Iris pigment epithelial cell (primary cell): ENCODE measurements around the gene NDST1.
A peak's percentile ranks its signal among the peaks of the same experiment; 100 is the strongest.

Experiments used
- DNase-seq: peaks from one replicate; pipeline ENCODE4 v3.0.0-alpha.2; 2011; ENCODE audit warnings: low read depth

NDST1 gene

DNA sequence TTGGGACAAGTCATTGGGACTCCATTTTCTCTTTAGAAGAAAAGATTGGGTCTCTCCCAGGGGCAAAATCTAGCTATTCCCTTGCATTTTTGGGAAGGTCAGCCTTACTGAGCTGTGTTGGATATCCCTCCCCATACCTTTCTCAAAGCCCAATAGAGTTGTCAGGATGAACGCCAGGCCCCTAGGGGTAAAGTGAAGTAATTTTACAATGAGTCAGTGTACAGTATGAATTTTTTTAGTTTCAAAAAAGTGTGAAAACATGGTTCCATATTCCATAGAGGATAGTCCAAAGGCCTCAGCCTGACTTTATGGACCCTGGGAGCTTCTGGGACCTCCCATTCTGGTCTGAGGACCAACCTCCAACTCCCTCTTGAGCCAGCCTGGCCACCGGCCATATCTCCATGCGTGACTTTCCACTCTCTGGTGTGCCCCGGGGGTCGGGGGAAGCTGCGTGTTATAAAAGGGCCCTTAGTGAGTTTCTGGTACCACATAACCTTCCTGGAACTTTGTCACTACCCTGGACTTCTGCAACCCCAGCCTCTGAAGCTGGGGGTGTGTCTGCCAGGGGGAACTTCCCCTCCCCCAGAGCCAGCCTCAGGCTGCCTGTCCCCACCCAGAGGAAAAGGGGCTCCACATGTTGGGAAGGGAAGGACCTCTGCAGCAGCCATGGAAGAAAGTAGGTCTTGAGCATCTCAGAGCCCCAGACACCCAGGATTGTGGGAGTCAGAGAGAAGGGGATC is 80.1 kb downstream of the NDST1 start:
- no peak for DNase-seq

DNA sequence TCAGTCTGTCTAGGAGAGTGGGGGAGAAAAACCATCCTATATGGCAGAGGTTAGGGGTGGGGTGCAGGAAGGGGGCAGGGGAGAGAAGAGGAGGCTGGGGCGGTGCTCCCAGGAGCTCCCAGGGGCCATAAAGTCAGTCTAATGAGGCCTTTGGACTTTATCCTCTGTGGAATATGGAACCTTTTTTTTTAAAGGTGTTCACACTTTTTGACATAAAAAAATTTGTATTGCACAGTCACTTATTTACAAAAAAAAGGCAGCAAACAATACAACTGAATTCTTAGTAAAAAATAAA is 80.6 kb downstream of the NDST1 start:
- DNase-seq: no peak

DNA sequence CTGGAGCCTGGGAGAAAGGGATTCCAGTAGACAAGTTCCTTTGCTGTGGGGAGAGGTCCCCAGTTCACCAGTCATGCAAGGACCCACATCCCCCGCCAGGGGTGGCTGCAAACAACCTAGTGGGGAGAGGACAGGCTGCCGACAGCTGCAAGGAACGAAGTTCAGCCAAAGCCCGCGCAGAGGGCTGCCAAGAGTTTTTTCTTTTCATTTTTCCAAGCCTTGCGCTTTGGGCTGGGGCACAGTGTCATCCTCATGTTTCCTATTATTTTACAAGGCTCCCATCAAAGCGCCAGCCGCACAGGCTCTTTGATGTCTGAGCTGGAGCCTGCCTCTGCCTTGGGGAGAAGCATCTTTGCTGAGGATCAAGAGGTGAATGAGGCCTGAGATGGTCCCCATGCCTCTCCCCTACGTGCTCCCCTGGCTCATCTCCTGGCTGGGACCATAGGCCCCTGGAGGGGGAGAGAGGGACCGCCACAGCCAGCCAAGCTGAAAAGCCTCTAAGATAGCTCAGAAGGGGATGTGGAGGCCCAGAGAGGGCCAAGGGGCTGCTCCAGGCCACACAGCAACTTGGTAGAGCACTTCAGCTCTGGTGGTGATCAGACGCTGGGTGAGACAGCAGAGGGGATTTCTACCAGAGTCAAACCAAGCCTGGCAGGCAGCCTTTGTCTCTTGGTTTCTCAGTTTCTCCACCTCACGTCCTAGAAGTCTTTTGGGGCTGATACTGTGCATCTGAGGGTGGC is 82.1 kb downstream of the NDST1 start:
- peak; percentile 52 for DNase-seq

DNA sequence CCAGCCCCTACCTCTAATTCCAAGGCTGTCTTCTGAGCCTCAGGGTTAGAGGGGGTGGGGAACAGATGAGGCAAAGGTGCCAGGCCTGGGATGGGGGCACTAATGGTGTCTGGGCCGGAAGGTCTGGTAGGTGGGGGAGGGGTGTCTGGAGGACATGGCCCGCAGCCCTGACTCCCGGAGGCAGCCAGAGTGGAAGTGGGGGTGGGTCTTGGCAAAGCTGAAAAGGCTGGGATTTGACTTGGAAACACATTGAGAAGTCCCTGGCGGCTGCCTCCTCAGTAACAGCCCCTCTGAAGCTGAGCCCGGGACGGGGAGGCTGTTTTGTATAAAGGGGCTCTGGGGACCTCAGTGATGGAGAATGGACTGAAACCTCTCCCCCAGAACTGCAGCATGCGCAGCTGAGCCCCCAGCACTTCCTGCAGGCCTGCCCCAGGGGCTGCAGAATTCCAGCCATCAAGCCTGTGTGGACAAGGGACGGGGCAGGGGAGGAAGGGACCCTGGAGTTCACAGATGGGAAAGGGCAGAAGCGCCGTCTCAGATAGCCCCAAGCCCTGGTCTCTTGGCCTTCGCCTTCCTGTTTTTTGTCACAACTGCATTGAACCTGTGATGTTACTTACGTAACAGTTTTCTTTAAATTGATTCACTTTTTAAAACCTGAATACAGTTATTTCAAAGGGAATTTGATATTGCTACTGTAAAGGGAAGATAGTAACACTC is 83.2 kb downstream of the NDST1 start:
- DNase-seq: no peak

DNA sequence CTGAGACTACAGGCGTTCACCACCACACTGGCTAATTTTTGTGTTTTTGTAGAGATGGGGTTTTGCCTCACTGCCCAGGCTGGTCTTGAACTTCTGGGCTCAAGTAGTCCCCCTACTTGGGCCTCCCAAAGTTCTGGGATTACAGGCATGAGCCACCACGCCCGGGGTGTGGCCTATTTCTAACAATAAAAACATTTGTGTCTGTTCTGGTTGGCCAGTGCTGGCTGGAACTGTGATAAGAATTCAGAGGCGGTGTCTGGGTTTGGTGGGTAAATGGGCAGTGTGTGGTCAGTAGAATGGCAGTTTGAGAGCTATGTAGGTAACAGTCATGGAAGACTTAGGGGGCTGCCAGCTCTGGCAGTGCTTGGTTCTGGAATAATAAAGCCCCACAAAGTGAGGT is 85.7 kb downstream of the NDST1 start:
- no peak for DNase-seq

DNA sequence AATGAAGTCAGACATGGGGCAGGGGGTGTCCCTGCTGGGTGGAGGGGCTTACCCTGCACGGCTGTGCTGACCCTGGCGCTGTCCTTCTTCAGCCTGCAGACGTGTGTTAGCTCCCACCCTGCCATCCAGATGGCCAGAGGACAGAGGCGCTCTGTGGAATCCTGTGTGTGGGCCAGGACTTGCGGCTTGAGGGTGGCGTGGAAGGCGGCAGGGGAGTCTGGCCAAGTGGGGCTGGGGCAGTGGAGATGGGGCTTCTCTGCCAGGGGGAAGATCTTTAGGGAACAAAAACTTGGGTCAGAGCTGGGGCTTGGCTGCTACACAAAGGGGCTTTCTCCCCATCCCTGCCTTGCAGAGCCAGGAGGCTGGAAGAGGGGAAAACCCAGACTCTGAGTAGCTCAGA is 86.1 kb downstream of the NDST1 start:
- DNase-seq: no peak

DNA sequence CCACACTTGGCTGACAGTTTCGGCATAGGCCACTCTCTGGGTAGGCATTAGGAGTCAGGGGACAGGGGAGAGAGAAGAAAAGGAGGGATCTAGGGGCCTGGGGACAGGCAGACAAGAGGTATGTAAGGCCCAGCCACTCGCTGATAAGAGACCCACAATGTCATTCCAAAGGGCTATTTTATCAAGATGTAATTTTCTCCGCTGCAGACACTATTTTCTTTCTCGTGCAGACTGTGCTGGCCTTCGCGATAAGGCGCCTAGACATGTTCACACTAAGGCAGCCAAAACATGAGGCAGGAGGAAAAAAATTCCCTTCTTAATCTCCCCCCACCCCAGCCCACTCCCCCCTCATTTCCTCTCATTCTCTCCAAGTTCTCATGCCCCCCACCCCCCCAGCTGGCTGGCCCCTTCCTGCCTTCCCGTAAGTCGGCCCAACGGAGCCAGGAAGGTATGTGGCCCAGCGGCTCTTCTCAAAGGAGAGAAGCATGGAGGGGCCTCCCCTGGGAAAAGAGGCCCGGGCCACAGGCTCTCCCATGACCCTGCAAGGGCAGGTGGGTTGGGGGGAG is 87.6 kb downstream of the NDST1 start:
- peak; percentile 53 for DNase-seq

DNA sequence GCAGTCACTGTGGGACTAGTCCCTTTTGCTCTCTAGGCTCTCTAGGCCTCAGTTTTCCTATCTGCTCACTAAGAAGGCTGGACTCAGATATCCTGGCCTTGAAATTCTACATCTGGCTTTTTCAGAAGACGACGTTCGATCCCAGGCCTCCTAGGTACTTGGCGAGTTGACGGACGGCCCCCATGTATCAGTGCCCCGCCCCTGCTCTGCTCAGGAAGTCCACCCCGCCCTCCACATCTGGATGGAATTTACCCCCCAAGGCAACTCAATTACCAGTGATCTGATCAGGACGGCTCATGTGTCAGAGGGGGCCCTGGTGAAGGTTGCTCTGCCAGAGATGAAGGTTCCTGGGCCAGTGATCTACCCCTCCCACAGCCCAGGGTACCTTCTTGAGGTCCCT is 88.4 kb downstream of the NDST1 start:
- DNase-seq: no peak

DNA sequence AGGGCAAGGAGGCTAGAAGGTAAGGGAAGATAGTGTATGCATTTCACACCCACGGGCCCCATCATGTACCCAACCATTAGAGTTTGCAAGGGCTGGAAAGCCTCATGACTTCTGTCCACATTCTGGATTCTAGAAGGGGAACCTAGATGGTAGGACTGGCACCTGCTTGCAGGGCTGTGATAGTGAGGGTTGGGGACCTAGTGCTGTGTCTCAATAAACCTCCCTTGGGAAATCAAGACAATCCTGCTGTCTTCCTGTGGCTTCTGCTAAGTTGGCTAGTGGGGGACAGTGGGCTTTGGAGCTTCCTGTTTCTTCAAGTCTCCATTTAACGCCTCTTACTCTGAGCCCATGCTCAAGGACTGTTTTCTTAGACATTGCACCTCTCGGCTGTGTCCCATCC is 88.9 kb downstream of the NDST1 start:
- DNase-seq: no peak

DNA sequence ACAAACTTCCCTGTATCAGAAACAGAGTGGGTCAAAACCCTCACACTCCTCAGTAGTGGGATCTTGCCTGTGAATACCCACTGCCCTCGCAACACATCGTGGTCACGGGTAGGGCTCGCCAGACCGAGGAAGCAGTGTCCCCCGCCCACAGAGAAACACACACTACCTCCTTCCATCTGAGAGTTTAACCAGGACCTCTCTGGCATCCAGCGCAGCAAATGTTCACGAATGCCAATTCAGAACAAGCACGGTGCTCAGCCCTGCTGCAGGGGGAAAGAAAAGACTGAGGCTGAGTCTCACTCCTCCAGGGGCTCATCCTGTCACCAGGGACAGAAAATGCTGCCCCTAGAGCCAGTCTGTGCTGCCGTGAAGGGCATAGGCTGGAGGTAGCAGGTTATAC is 90.1 kb downstream of the NDST1 start:
- no peak for DNase-seq

DNA sequence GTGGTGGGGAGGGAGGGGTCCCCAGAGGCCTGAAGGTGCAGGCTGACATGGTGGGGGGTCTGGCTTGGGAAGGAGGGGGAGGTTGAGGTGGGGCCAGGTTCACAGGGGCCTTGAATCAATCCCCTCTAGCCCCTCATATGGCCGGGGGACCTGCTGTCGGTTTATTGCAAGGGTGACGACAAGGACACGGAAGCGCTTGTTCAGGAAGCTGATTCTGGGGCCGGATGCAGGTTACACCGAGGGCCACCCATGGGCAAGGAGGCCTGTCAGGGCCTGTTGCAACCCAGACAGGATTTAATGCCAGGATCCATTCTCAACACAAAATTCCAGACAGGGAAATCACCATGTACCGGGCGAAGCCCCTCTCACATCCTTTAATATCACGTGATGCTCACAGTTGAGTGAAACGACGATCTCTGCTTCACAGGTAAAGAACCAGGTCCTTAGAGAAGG is 90.9 kb downstream of the NDST1 start:
- no peak for DNase-seq

DNA sequence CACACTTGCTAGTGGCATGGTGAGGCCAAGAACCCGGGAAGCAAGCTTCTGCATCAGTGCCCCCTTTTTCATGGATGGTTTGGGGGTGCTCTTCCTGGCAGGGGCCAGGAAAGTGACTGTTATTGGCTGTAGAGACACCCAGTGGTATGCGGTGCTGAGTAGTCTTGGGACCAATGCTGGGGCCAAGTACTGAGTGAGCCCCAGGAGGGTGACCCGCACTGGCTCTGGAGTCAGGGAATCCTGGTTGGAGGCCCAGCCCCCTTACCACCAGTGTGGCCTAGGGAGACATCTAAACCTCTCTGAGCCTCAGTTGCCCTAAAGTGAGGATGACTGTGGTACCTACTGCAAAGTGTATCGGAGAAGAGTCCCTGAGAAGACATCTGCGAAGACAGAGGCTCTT is 91.3 kb downstream of the NDST1 start:
- DNase-seq: no peak

DNA sequence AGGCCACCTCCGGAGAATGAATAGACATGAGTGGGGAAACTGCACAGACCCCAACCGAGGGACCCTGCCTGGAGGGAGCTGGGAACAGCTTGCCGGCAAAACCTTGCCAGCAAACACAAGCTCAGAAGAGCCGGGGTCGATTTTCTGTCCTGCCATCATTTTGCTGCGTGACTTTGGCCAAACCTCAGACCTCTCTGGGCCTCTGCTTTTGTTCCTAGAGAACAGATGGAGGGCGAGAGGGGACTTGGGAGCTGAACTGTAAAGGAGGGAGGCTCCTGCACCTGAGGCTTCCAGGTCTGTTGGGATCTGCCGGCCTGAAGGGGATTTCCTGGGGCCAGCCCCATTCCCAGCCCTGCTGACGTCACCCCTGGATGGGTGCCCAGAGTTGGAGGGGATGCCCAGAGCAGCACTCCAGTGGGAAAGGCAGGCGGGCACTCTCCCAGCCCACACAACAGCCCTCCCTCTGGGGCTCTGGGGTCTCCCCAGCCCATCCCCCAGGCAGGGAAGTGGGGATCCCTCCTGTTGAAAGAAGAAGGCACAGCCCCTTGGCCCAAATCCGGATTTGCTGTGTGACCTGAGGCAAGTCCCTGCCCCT is 92.1 kb downstream of the NDST1 start:
- DNase-seq: peak; percentile 78

DNA sequence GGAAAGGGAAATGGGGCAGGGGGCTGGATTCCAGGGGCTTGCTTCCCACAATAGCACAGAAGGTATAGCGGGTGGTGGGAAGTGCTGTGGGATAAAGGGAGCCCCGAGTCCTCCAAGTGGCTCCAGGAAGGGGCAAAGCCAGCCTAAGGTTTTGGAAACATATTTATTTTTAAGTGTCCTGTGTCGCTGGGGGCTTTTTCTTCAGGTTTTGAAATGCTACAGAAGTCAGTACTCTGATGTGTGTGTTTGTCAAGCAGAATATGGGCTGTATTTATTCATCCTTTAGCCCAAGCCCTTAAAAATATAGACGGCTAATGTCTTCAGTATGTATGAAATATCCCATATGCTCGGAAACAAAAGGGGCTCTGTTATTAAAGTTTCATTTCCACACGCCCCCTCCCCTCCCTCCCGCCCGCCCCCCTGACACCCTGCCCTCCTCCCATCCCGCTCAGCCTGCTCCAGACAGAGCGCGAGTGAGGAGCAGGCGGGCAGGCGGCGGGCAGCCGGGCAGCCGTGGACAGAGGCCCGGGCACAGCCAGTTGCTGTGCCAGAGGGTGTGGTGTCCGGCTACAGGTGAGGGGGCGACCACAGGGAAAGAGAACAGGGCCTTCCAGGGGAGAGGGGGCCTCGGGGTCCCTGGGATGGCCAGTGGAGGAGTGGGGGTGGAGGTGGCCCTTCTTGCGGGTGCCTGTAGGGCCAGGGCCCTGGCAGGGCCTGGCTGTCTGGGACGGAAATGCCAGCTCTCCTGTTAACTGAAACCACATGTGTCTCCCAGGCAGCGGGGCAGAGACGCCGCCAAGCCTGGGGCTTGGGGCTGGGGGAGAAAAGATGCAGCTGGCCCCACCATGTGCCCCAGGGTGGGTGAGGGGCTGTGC is 92.9 kb downstream of the NDST1 start:
- DNase-seq: no peak

DNA sequence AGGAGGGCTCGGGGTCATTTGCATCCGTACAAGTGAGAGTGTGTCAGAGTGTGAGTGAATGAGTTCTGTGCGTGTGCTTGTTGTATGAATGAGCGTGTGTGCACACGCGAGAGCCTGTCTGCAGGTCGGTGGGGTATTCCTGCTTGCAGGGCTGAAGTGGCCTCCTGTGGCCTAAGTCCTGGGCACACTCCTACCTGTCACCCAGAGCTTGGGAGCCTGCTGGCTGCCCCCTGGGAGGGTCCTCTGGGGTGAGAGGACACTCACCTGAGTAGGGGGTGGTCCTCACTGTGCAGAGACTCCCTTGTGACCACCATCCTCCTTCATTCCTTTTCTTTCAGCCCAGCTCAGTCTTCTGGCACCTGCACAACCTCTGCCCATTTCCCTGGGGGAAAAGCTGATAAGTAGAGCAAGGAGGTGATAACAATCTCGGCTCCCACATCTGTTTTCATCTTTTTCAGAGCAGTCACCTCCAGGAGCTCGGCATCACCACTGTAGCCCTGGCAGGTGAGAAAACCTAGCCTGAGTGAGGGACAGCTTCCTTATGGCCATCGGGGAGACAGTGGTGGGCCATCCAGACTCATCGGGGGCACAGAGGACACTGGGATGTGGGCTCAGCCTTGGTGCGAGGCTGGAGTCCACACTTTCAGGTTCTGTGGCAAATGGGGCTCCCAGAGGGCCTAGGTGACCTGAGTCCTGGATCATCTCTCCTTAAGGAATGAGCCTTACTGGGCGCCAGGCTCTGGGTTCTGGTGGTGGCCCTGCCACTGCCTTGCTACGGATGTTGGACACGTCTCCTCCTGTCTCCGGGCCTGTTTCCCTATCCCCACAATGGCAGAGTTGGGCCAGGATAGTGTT is 93.8 kb downstream of the NDST1 start:
- DNase-seq: no peak

DNA sequence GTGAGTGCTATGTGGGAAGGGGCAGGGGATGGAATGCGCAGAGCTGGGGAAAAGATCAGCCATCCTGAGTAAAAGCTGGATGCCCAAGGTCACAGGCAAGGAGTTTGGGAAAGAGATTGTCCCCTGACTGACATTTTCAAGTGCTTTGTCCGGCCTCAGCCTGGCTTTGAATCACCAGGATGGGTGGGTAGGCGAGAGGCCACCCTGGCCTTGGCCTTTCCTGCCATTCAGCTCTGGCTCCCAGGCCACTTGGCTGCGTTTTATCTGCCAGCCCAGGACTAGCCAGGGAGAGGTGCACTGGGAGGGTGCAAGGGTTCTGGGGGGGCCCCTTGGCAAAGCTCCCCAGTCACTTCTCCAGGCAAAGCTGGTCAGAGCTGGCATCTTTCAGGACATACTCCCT is 95.1 kb downstream of the NDST1 start:
- no peak for DNase-seq

DNA sequence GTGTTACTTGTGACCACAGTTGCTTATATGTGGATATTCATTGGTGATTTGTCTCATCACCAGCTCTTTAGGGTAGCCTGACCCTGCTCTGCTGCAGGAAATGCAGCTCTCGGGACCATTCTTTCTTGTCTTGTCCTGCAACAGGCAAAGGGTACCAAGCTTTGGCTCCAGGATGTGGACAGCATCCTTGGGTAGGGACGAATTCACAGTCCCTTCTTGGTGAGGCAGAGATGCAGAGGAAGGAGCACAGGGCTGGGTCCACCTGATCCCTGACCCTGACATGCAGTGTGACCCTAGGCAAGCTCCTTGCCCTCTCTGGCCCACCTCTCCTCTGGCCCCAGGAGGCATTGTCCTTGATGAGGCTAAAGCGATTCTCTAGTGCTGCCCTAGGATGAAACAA is 95.6 kb downstream of the NDST1 start:
- DNase-seq: no peak

DNA sequence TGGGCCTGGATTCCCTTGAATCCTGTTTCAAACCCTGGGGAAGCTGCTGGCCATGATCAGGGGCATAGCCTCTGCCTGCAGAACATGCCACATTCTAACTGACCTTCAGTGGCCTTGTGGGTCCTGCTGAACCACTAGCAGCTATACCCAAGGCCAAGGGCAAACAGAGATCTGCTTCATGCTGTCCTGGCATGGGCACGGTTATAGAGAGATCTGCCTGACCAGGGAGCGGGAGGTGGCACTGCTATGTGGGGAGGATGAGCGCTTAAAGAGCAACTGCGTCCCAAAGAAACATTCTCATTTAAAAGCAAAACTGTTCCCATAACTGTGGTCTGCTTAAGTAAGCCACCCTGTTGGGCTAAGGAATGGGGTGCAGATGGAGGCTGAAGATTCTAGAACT is 96.1 kb downstream of the NDST1 start:
- no peak for DNase-seq

DNA sequence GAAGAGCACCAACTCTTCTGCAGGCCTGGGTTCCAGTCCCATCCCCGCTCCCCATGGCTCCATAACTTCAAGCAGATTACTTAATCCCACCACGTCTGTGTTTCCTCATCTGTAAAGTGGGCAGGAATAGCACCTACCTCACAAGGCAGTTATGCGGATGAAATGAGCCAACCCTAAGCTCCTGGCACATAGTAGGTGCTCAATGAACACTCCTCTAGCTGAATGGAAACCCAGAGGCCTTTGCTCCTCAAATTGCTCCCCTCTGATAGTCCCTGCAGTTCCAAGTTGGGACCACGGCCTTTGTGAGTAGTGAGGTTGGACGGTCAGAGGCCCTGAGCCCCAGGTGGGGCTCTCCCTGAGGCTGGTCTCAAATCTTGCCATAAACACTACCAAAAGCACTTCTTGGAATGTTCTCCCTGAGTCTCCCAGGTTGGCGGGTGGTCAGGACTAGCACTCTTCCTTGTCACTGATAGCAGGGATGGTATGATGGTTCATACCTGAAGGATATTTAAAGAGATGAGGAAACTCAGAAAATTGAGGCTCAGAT is 97.0 kb downstream of the NDST1 start:
- DNase-seq: no peak

DNA sequence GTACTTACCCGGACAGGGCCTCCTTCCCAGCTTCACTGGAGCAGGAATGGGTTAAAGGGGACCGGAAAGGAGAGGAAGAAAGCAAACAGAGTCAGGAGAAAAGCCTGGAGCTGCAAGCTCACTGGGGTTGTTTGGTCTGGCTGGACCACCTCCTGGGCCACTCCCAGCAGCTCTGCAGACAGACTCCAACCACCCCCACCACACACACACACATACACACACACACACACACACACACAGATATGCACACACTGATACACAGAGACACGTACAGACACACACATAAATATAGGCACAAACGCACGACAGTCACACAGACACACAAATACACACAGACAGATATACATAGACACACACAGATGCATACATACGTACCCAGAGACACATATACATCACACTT is 97.6 kb downstream of the NDST1 start:
- no peak for DNase-seq
